Epithelial cell of prostate (primary cell): ENCODE data around the gene BFSP2.
"Not testable (repeated sequence)": the region's sequence is repeated elsewhere in the genome, so short reads cannot be mapped to it uniquely, and the experiment has no call there.

Source experiments
- DNase-seq: peaks from one replicate; pipeline ENCODE4 v3.0.0-alpha.2; 2011; ENCODE audit warnings: low read depth, low spot score
- H3K27ac ChIP-seq: fragments of 450-650 bp; 2 replicates; pipeline ENCODE4 v1.5.1; 2017; ENCODE audit warnings: mild to moderate bottlenecking

Gene BFSP2

GRCh38 chr3:133475245-133476010 is 75.6 kb downstream of the BFSP2 start:
- no peak overlapping the region for H3K27ac ChIP-seq
- no peak for DNase-seq

GRCh38 chr3:133476971-133477375 is 77.1 kb downstream of the BFSP2 start:
- no peak for DNase-seq
- H3K27ac ChIP-seq, result no peak overlapping the region

GRCh38 chr3:133477487-133477886 is 77.6 kb downstream of the BFSP2 start:
- no peak overlapping the region for H3K27ac ChIP-seq
- DNase-seq, result no peak

- no peak for DNase-seq
- no peak overlapping the region for H3K27ac ChIP-seq
Measured at GRCh38 chr3:133478624-133479023, 78.8 kb downstream of the BFSP2 start.

GRCh38 chr3:133479401-133479800 is 79.5 kb downstream of the BFSP2 start:
- DNase-seq, result no peak

GRCh38 chr3:133479895-133480669 is 80.2 kb downstream of the BFSP2 start:
- peak; percentile 68 for DNase-seq
- H3K27ac ChIP-seq, result peak overlapping the region; percentile 85

More at GRCh38 chr3:133479401-133479800, 79.5 kb downstream of the BFSP2 start:
- peak overlapping the region; percentile 85 for H3K27ac ChIP-seq

GRCh38 chr3:133482474-133482873 is 82.6 kb downstream of the BFSP2 start:
- not testable (repeated sequence) for DNase-seq, H3K27ac ChIP-seq

- H3K27ac ChIP-seq, result no peak overlapping the region
- no peak for DNase-seq
Measured at GRCh38 chr3:133486658-133487057, 86.8 kb downstream of the BFSP2 start.

- no peak overlapping the region for H3K27ac ChIP-seq
Measured at GRCh38 chr3:133487204-133487603, 87.3 kb downstream of the BFSP2 start.

GRCh38 chr3:133487920-133488540 is 88.2 kb downstream of the BFSP2 start:
- no peak overlapping the region for H3K27ac ChIP-seq
- DNase-seq, result no peak

More at GRCh38 chr3:133487204-133487603, 87.3 kb downstream of the BFSP2 start:
- no peak for DNase-seq

GRCh38 chr3:133488785-133489367 is 89.0 kb downstream of the BFSP2 start:
- H3K27ac ChIP-seq, result no peak overlapping the region

GRCh38 chr3:133489466-133490085 is 89.7 kb downstream of the BFSP2 start:
- DNase-seq, result no peak
- no peak overlapping the region for H3K27ac ChIP-seq

More at GRCh38 chr3:133488785-133489367, 89.0 kb downstream of the BFSP2 start:
- no peak for DNase-seq

GRCh38 chr3:133490468-133491351 is 90.9 kb downstream of the BFSP2 start:
- H3K27ac ChIP-seq, result no peak overlapping the region
- DNase-seq, result no peak

- no peak overlapping the region for H3K27ac ChIP-seq
Measured at GRCh38 chr3:133491481-133492059, 91.7 kb downstream of the BFSP2 start.

GRCh38 chr3:133492159-133492741 is 92.4 kb downstream of the BFSP2 start:
- DNase-seq, result no peak
- H3K27ac ChIP-seq, result no peak overlapping the region

More at GRCh38 chr3:133491481-133492059, 91.7 kb downstream of the BFSP2 start:
- no peak for DNase-seq

- no peak for DNase-seq
Measured at GRCh38 chr3:133494469-133494868, 94.6 kb downstream of the BFSP2 start.

GRCh38 chr3:133502542-133502941 is 102.7 kb downstream of the BFSP2 start:
- not testable (repeated sequence) for H3K27ac ChIP-seq, DNase-seq

More at GRCh38 chr3:133494469-133494868, 94.6 kb downstream of the BFSP2 start:
- H3K27ac ChIP-seq, result no peak overlapping the region

- H3K27ac ChIP-seq, result no peak overlapping the region
- no peak for DNase-seq
Measured at GRCh38 chr3:133503409-133503808, 103.6 kb downstream of the BFSP2 start.
